Fibroblast of lung (primary cell): ENCODE results near the gene GNAO1. TPM values are rescaled to one million over a fixed set of nuclear protein-coding genes. Genes with fewer than 3 reads are reported as not detected.

ENCODE experiments used
- DNase-seq, 2 donors: peaks; one replicate each; pipeline versions ENCODE4 v3.0.0 to v3.0.0-alpha.2; 2010; ENCODE audit warnings: low read depth in 2 of 2
- H2AFZ ChIP-seq: 2 replicates; pipeline ENCODE4 v1.5.1; 2012; ENCODE audit warnings: low read length, control low read depth, inconsistent platforms
- H3K27ac ChIP-seq: 2 replicates; pipeline ENCODE4 v1.5.1; 2011; ENCODE audit warnings: low read length, control low read depth; ENCODE audit not compliant: insufficient read depth
- H3K27me3 ChIP-seq: 2 replicates; pipeline ENCODE4 v1.5.1; 2011; ENCODE audit warnings: mild to moderate bottlenecking, low read length; ENCODE audit not compliant: control insufficient read depth, insufficient read depth
- H3K36me3 ChIP-seq: 2 replicates; pipeline ENCODE4 v1.5.1; 2011; ENCODE audit warnings: low read length; ENCODE audit not compliant: control insufficient read depth, insufficient read depth
- H3K4me1 ChIP-seq: 2 replicates; pipeline ENCODE4 v1.5.1; 2011; ENCODE audit warnings: low read length; ENCODE audit not compliant: control insufficient read depth, insufficient read depth; ENCODE audit errors: extremely low read depth
- H3K4me2 ChIP-seq: 2 replicates; pipeline ENCODE4 v1.5.1; 2011; ENCODE audit warnings: low read length, control low read depth; ENCODE audit not compliant: insufficient read depth; ENCODE audit errors: extremely low read depth
- H3K4me3 ChIP-seq, 4 experiments: fragments of 200-600 bp in 1 of 4; sonication (generic) in 1 of 4; replicated peaks in 1 of 4; 2 replicates each; pipeline ENCODE4 v1.5.1; 2011 to 2016; ENCODE audit warnings: low read length in 4 of 4, low read depth in 3 of 4, mild to moderate bottlenecking in 3 of 4, control low read depth in 2 of 4, inconsistent platforms in 1 of 4, mixed read lengths in 1 of 4; ENCODE audit not compliant: insufficient read depth in 1 of 4; ENCODE audit errors: control extremely low read depth in 1 of 4
- H3K79me2 ChIP-seq: 2 replicates; pipeline ENCODE4 v1.5.1; 2012; ENCODE audit warnings: mild to moderate bottlenecking, low read length, inconsistent platforms; ENCODE audit not compliant: control insufficient read depth, insufficient read depth
- H3K9ac ChIP-seq: 2 replicates; pipeline ENCODE4 v1.5.1; 2011; ENCODE audit warnings: mild to moderate bottlenecking, low read length, control low read depth; ENCODE audit not compliant: insufficient read depth
- H3K9me3 ChIP-seq: 2 replicates; pipeline ENCODE4 v1.5.1; 2012; ENCODE audit warnings: low read depth, low read length; ENCODE audit not compliant: control insufficient read depth, insufficient read depth
- H4K20me1 ChIP-seq: 2 replicates; pipeline ENCODE4 v1.5.1; 2011; ENCODE audit warnings: low read length; ENCODE audit not compliant: control insufficient read depth, insufficient read depth; ENCODE audit errors: extremely low read depth
- CTCF ChIP-seq, 2 donors: IDR thresholded peaks in 1 of 2; conservative IDR thresholded peaks in 1 of 2; 1 replicate in 1 of 2; 2 replicates in 1 of 2; pipeline ENCODE4 v1.5.1; 2011 to 2012; ENCODE audit warnings: low read length in 2 of 2, control low read depth in 1 of 2, inconsistent platforms in 1 of 2, low read depth in 1 of 2, mild to moderate bottlenecking in 1 of 2
- EZH2 ChIP-seq: IDR thresholded peaks from 2 replicates; pipeline ENCODE4 v1.5.1; 2012; ENCODE audit warnings: low read length, control low read depth, mild to moderate bottlenecking; ENCODE audit errors: missing control alignments
- polyA plus RNA-seq, 2 donors: library from polyadenylated mRNA; depleted of rRNA in 1 of 2; stranded (reverse) in 1 of 2; unstranded in 1 of 2; fragments of >200 nt; gene quantifications; 2 replicates each; pipeline ENCODE4 v1.2.1, GENCODE V29; 2011 to 2012; ENCODE audit warnings: missing spikeins in 1 of 2
- total RNA-seq: library from RNA; depleted of rRNA; stranded (reverse); fragments of >200 nt; gene quantifications from 2 replicates; pipeline ENCODE4 v1.2.1, GENCODE V29; 2014

GNAO1 gene
- total and polyA plus RNA-seq, 2 donors (not counting 1 experiment from before 2014, with no cell fraction given) = 0.14 to 0.17 TPM

DNA sequence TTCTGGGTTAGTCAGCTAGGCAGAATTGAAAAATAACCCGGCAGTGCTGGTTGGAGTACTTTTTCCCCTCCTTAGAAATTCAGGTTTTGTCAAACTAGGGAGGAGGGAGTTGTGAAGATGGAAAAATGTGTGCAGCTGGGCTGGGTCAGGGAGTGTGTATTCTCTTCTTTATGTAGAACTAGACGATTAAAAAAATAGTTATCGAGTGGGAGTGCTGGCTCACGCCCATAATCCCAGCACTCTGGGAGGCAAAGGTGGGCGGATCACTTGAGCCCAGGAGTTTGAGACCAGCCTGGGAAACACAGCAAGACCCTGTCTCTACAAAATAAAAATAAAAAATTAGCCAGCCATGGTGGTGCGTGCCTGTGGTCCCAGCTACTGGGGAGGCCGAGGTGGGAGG lies 106.4 kb downstream of the GNAO1 start:
- H4K20me1 ChIP-seq = no peaks in the 10 kb centered on the region
- no peaks in the 10 kb centered on the region for H3K9me3 ChIP-seq
- DNase-seq = no peak
- no peak overlapping the region for H3K27ac ChIP-seq
- no peak for TF ChIP-seq EZH2
- TF ChIP-seq CTCF (conservative IDR thresholded peaks at IDR 0.05 in 1 of 2, IDR thresholded peaks at IDR 0.05 in 1 of 2; ENCODE audit: low read depth in 1 of 2, low read length in 2 of 2) = no peak
- H3K4me3 ChIP-seq = no peak overlapping the region
- no peak overlapping the region for H3K9ac ChIP-seq
- H3K36me3 ChIP-seq = no peaks in the 10 kb centered on the region
- no peaks in the 10 kb centered on the region for H3K27me3 ChIP-seq
- H3K79me2 ChIP-seq = no peaks in the 10 kb centered on the region
- no peak overlapping the region for H2AFZ ChIP-seq
- H3K4me2 ChIP-seq = no peak overlapping the region
- H3K4me1 ChIP-seq = no peaks in the 10 kb centered on the region

DNA sequence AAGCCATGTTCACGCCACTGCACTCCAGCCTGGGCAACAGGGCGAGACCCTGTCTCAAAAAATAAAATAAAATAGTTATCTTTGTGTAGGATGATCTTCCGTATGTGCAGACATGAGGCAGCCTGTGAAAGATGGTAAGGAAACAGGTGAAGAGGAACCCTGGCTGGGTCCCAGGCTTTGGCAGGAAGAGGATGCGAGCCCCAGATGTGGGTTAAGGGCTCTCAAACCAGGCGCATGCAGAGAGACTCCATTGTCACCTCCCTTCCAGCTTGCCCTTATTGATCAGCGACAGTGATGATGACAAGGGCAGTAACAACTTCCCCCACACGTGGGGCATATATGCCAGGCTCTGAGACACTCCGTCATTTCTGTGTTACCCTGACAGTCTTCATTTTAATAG lies 106.8 kb downstream of the GNAO1 start:
- no peak for DNase-seq
- H3K4me3 ChIP-seq = no peak overlapping the region
- H2AFZ ChIP-seq = no peak overlapping the region
- H3K27me3 ChIP-seq = no peaks in the 10 kb centered on the region
- no peaks in the 10 kb centered on the region for H4K20me1 ChIP-seq
- no peak overlapping the region for H3K27ac ChIP-seq
- no peaks in the 10 kb centered on the region for H3K9me3 ChIP-seq
- H3K4me2 ChIP-seq = no peak overlapping the region
- TF ChIP-seq CTCF (conservative IDR thresholded peaks at IDR 0.05 in 1 of 2, IDR thresholded peaks at IDR 0.05 in 1 of 2; ENCODE audit: low read depth in 1 of 2, low read length in 2 of 2) = no peak
- no peak for TF ChIP-seq EZH2
- no peaks in the 10 kb centered on the region for H3K4me1 ChIP-seq
- no peaks in the 10 kb centered on the region for H3K36me3 ChIP-seq
- no peaks in the 10 kb centered on the region for H3K79me2 ChIP-seq
- no peak overlapping the region for H3K9ac ChIP-seq

DNA sequence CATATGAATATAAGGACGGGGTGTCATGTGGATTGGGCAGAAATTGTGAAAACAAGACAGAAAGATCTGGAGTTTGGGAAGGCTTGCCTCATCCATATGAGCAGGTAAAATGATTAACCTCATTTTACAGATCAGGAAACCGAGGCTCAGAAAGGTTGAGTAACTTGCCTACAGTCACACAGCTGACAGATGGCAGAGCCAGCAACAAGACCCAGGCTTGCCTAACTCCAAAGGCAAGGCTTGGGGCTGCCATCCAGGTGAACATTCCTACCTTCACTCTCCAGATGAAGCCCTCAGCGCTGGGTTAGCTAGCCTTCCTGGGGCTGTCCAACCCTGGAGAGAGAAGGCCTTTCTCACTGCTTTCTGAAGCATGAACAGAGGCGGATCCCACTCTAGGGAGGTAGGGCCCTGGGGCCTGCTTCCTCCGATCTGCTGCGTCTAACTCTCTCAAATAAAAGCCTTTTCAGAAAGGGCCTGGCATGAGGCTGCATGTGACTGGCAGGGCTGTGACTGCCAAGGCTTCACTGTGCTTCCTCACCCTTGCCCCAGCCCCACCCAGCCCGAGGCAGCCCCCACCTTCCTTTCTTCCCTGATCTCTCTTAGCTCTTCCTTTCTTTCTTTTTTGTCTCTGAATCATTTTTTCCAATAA lies 107.8 kb downstream of the GNAO1 start:
- no peak for TF ChIP-seq CTCF (conservative IDR thresholded peaks at IDR 0.05 in 1 of 2, IDR thresholded peaks at IDR 0.05 in 1 of 2; ENCODE audit: low read depth in 1 of 2, low read length in 2 of 2)
- no peak for TF ChIP-seq EZH2
- no peaks in the 10 kb centered on the region for H3K36me3 ChIP-seq
- no peak overlapping the region for H3K4me2 ChIP-seq
- no peak for DNase-seq
- no peak overlapping the region for H2AFZ ChIP-seq
- H3K4me1 ChIP-seq = no peaks in the 10 kb centered on the region
- H3K27ac ChIP-seq = no peak overlapping the region
- H3K9me3 ChIP-seq = no peaks in the 10 kb centered on the region
- H4K20me1 ChIP-seq = no peaks in the 10 kb centered on the region
- no peak overlapping the region for H3K9ac ChIP-seq
- no peak overlapping the region for H3K4me3 ChIP-seq
- no peaks in the 10 kb centered on the region for H3K27me3 ChIP-seq
- H3K79me2 ChIP-seq = no peaks in the 10 kb centered on the region
